GDM1 (cell line): Measurements from ENCODE around the gene MAPRE3.
A peak's percentile ranks its signal among the peaks of the same experiment; 100 is the strongest.

Experiments
- DNase-seq: peaks from one replicate; lab custom pipeline; 2025; lab: John Stamatoyannopoulos, UW

MAPRE3 gene

GRCh38 chr2:27016801-27017325 lies 46.4 kb downstream of the MAPRE3 start:
- DNase-seq = peak; percentile 26

- DNase-seq = no peak
These were observed 47.7 kb downstream of the MAPRE3 start for GRCh38 chr2:27018142-27018541.

GRCh38 chr2:27019459-27019858 lies 49.0 kb downstream of the MAPRE3 start:
- DNase-seq = no peak

- no peak for DNase-seq
These were observed 49.8 kb downstream of the MAPRE3 start for GRCh38 chr2:27019931-27020855.

- no peak for DNase-seq
These were observed 51.0 kb downstream of the MAPRE3 start for GRCh38 chr2:27021253-27022049.

- DNase-seq = no peak
These were observed 53.3 kb downstream of the MAPRE3 start for GRCh38 chr2:27023740-27024139.

- DNase-seq = no peak
These were observed 53.8 kb downstream of the MAPRE3 start for GRCh38 chr2:27024188-27024587.

GRCh38 chr2:27024812-27025211 lies 54.4 kb downstream of the MAPRE3 start:
- no peak for DNase-seq

GRCh38 chr2:27025281-27025800 lies 54.9 kb downstream of the MAPRE3 start:
- DNase-seq = no peak

- DNase-seq = no peak
These were observed 55.7 kb downstream of the MAPRE3 start for GRCh38 chr2:27025861-27026851.

GRCh38 chr2:27027211-27027651 lies 56.8 kb downstream of the MAPRE3 start:
- no peak for DNase-seq

GRCh38 chr2:27029051-27029450 lies 58.6 kb downstream of the MAPRE3 start:
- DNase-seq = no peak

- DNase-seq = peak; percentile 83
These were observed 62.2 kb downstream of the MAPRE3 start, which contains the start of gene TMEM214 for GRCh38 chr2:27032495-27033252. TSS of gene TMEM214 (plus strand) at chr2:27032965. CDS start at chr2:27033016, 51 bp downstream.

GRCh38 chr2:27033253-27033852 lies 62.9 kb downstream of the MAPRE3 start:
- no peak for DNase-seq

GRCh38 chr2:27038012-27038411 lies 67.6 kb downstream of the MAPRE3 start:
- no peak for DNase-seq

GRCh38 chr2:27038631-27039339 lies 68.3 kb downstream of the MAPRE3 start:
- no peak for DNase-seq

GRCh38 chr2:27039426-27039825 lies 69.0 kb downstream of the MAPRE3 start:
- DNase-seq = no peak

GRCh38 chr2:27039871-27040270 lies 69.4 kb downstream of the MAPRE3 start:
- no peak for DNase-seq

- DNase-seq = no peak
These were observed 69.8 kb downstream of the MAPRE3 start for GRCh38 chr2:27040282-27040681.
